Endodermal cell (in vitro differentiated cells): Measurements from ENCODE around the gene CTIF. TPM values are rescaled to one million over a fixed set of nuclear protein-coding genes. Genes with fewer than 3 reads are reported as not detected.

Experiments
- DNase-seq: peaks from one replicate; pipeline ENCODE4 v3.0.0-alpha.2; 2017
- H3K27ac ChIP-seq: 2 replicates; pipeline ENCODE4 v1.5.1; 2013; ENCODE audit warnings: mild to moderate bottlenecking, low read depth, low read length, moderate library complexity
- H3K27me3 ChIP-seq: 2 replicates; pipeline ENCODE4 v1.6.1; 2013; ENCODE audit warnings: mild to moderate bottlenecking, low read length, moderate library complexity; ENCODE audit not compliant: insufficient read depth, control insufficient read depth, poor library complexity, severe bottlenecking
- H3K36me3 ChIP-seq: 2 replicates; pipeline ENCODE4 v1.7.0; 2013; ENCODE audit warnings: mild to moderate bottlenecking, low read length, moderate library complexity; ENCODE audit not compliant: control insufficient read depth, insufficient read depth
- H3K4me1 ChIP-seq: one replicate; pipeline ENCODE4 v1.7.0; 2013; ENCODE audit warnings: low read length; ENCODE audit not compliant: control insufficient read depth, insufficient read depth
- H3K4me3 ChIP-seq: 2 replicates; pipeline ENCODE4 v1.5.1; 2013; ENCODE audit warnings: mild to moderate bottlenecking, low read length, moderate library complexity
- H3K9ac ChIP-seq: 2 replicates; pipeline ENCODE4 v1.6.1; 2013; ENCODE audit warnings: mild to moderate bottlenecking, low read length, moderate library complexity; ENCODE audit not compliant: poor library complexity, severe bottlenecking; ENCODE audit errors: extremely low read depth
- H3K9me3 ChIP-seq: 2 replicates; pipeline ENCODE4 v1.6.1; 2013; ENCODE audit warnings: mild to moderate bottlenecking, low read length, moderate library complexity; ENCODE audit not compliant: control insufficient read depth
- H3K27ac Mint-ChIP-seq: 2 replicates; pipeline ENCODE4 v1.8.0; 2020; ENCODE audit warnings: mixed read lengths
- H3K27me3 Mint-ChIP-seq: 2 replicates; pipeline ENCODE4 v1.8.0; 2021; ENCODE audit warnings: mild to moderate bottlenecking, mixed read lengths; ENCODE audit not compliant: insufficient read depth
- H3K36me3 Mint-ChIP-seq: 2 replicates; pipeline ENCODE4 v1.8.0; 2020; ENCODE audit warnings: low read depth, mixed read lengths
- H3K4me1 Mint-ChIP-seq: 2 replicates; pipeline ENCODE4 v1.8.0; 2020; ENCODE audit warnings: mixed read lengths
- H3K4me3 Mint-ChIP-seq: 2 replicates; pipeline ENCODE4 v1.8.0; 2020; ENCODE audit warnings: mild to moderate bottlenecking, moderate library complexity, mixed read lengths
- H3K9me3 Mint-ChIP-seq: 2 replicates; pipeline ENCODE4 v1.8.0; 2020; ENCODE audit warnings: mild to moderate bottlenecking, mixed read lengths
- WGBS, 2 experiments: methylation state at CpG; one replicate each; pipeline versions ENCODE4 v1.1.5 to v1.1.7; 2013; ENCODE audit warnings: missing lambda C conversion rate in 2 of 2, mixed read lengths in 1 of 2; ENCODE audit not compliant: insufficient coverage in 1 of 2, insufficient read length in 1 of 2; 5-methylcytosine and 5-hydroxymethylcytosine counted together
- total RNA-seq, 2 donors: library from RNA; stranded (reverse); fragmentation: NEBNext Ultra II Directional in 1 of 2; extraction: Animal tissue kit (Norgen Biotek cat#: 25700) in 1 of 2; gene quantifications; 2 replicates in 1 of 2; 3 replicates in 1 of 2; pipeline ENCODE4 v1.2.1, GENCODE V29; 2021
- TF ChIP-seq, protein P1 (sequence below): fragments of 200-600 bp; sonication (generic); conservative IDR thresholded peaks from 2 replicates; pipeline ENCODE4 v1.5.0; 2021; ENCODE audit warnings: antibody characterized with exemption, mild to moderate bottlenecking

CTIF gene
- total RNA-seq, 2 donors from 2014 or later = 33.8 to 41.6 TPM

DNA sequence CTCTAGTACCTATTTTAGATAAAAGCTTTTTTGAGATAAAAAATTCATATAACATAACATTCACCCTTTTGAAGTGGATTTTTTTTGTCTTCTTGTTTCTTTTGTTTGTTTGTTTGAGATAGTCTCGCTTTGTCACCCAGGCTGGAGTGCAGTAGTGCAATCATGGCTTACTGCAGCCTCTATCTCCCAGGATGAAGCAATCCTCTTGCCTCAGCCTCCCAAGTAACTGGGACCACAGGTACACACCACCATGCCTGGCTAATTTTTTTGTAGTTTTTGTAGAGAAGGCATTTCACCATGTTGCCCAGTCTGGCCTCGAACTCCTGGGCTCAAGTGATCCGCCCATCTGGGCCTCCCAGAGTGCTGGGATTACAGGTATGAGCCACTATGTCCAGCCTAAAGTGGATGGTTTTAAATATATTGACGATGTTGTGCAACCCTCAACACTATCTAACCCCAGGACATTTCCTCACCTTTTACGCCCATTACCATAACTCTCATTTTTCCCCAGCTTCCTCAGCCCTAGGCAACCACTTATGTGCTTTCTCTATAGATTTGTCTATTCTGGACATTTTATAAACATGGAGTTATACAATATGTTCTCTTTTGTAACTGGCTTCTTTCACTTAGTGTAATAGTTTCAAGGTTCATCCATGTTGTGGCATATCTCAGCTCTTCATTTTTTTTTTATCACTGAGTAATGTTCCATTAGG is 38.8 kb downstream of the CTIF start:
- H3K9me3 ChIP-seq = peaks cover 15% of the 10 kb centered on the region
- H3K9ac ChIP-seq = no peak overlapping the region
- H3K4me3 Mint-ChIP-seq = no peak overlapping the region
- H3K4me1 ChIP-seq = peaks cover 13% of the 10 kb centered on the region
- peaks cover 34% of the 10 kb centered on the region for H3K4me1 Mint-ChIP-seq
- H3K27ac Mint-ChIP-seq = no peak overlapping the region
- no peaks in the 10 kb centered on the region for H3K27me3 ChIP-seq
- TF ChIP-seq, protein P1, sequence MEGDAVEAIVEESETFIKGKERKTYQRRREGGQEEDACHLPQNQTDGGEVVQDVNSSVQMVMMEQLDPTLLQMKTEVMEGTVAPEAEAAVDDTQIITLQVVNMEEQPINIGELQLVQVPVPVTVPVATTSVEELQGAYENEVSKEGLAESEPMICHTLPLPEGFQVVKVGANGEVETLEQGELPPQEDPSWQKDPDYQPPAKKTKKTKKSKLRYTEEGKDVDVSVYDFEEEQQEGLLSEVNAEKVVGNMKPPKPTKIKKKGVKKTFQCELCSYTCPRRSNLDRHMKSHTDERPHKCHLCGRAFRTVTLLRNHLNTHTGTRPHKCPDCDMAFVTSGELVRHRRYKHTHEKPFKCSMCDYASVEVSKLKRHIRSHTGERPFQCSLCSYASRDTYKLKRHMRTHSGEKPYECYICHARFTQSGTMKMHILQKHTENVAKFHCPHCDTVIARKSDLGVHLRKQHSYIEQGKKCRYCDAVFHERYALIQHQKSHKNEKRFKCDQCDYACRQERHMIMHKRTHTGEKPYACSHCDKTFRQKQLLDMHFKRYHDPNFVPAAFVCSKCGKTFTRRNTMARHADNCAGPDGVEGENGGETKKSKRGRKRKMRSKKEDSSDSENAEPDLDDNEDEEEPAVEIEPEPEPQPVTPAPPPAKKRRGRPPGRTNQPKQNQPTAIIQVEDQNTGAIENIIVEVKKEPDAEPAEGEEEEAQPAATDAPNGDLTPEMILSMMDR = no peak
- peaks cover 3% of the 10 kb centered on the region for H3K27me3 Mint-ChIP-seq
- peaks cover 8% of the 10 kb centered on the region for H3K9me3 Mint-ChIP-seq
- no peak for DNase-seq
- peaks cover 16% of the 10 kb centered on the region for H3K36me3 Mint-ChIP-seq
- H3K27ac ChIP-seq = no peak overlapping the region
- peaks cover 10% of the 10 kb centered on the region for H3K36me3 ChIP-seq
- no peak overlapping the region for H3K4me3 ChIP-seq
- 99 to 100% methylated on average over 2 to 5 of the region's 5 CpGs for WGBS, 2 experiments

DNA sequence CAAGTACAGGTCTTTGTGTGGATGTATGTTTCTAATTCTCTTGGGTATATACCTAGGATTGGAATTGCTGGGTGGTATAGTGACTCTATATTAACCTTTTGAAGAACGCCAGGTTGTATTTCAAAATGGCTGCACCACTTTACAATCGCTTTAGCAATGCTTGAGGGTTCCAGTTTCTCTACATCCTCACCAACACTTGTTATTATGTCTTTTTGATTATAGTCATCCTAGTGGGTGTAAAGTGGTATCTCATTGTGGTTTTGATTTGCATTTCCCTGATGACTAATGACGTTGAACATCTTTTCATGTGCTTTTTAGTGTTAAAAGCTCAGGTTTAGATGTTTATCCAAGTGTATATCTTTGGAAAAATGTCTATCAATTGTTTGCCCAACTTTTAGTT is 39.5 kb downstream of the CTIF start:
- H3K27me3 Mint-ChIP-seq = peaks cover 3% of the 10 kb centered on the region
- TF ChIP-seq, protein P1 = no peak
- no peak for DNase-seq

DNA sequence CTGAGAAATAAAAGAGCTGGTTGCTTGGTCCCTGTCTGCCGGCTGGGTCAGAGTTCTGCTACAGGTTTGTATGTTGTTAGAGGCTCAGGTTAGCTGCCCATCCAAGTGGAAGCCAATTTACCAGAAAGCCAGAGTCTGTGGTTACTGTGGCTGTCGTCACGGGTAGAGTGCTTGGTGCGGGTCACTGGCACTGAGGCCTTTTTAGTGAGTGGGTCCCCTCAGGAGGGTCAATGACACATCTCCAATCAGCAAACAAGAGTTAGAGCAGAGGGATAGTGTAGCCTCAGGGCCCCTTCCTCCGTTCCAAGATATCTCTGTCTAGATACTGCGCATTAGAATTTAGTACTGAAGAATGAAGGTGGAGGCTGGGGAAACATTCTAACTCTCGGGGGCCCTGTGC is 41.2 kb downstream of the CTIF start:
- peaks cover 16% of the 10 kb centered on the region for H3K27me3 Mint-ChIP-seq
- TF ChIP-seq, protein P1 = no peak
- Histone ChIP-seq H3K4me3 (no peak overlapping the region), H3K27ac (no peak overlapping the region), H3K36me3 (peaks cover 10% of the 10 kb centered on the region), H3K4me1 (peaks cover 18% of the 10 kb centered on the region), H3K27me3 (no peaks in the 10 kb centered on the region), H3K9me3 (peaks cover 15% of the 10 kb centered on the region), H3K9ac (no peak overlapping the region)
- peaks cover 16% of the 10 kb centered on the region for H3K36me3 Mint-ChIP-seq
- H3K4me1 Mint-ChIP-seq = peaks cover 43% of the 10 kb centered on the region
- no peak overlapping the region for H3K4me3 Mint-ChIP-seq
- peaks cover 8% of the 10 kb centered on the region for H3K9me3 Mint-ChIP-seq
- no peak for DNase-seq
- WGBS, 2 experiments = 92 to 100% methylated on average over 1 to 7 of the region's 7 CpGs
- no peak overlapping the region for H3K27ac Mint-ChIP-seq

More for the DNA sequence above, 39.5 kb downstream of the CTIF start:
- H3K9ac ChIP-seq = no peak overlapping the region
- H3K36me3 ChIP-seq = peaks cover 10% of the 10 kb centered on the region
- no peak overlapping the region for H3K4me3 ChIP-seq
- H3K4me1 ChIP-seq = peaks cover 18% of the 10 kb centered on the region
- H3K9me3 ChIP-seq = peaks cover 15% of the 10 kb centered on the region
- H3K27me3 ChIP-seq = no peaks in the 10 kb centered on the region
- Mint-ChIP-seq H3K27ac (no peak overlapping the region), H3K9me3 (peaks cover 8% of the 10 kb centered on the region), H3K36me3 (peaks cover 16% of the 10 kb centered on the region), H3K4me3 (no peak overlapping the region), H3K4me1 (peaks cover 40% of the 10 kb centered on the region)
- H3K27ac ChIP-seq = no peak overlapping the region
- 85 to 86% methylated on average over 1 to 2 of the region's 3 CpGs for WGBS, 2 experiments
